Measurements from ENCODE around the gene PUDP. TPM values are rescaled to one million over a fixed set of nuclear protein-coding genes. Genes with fewer than 3 reads are reported as not detected.
"Not testable (repeated sequence)": the region's sequence is repeated elsewhere in the genome, so short reads cannot be mapped to it uniquely, and the experiment has no call there.

Gene PUDP
- total RNA-seq, 4 donors from 2014 or later, result 15.9 to 38.0 (median 23.9) TPM

- no peak for TF ChIP-seq CTCF (IDR thresholded peaks at IDR 0.05)
- no peak for TF ChIP-seq POLR2A (IDR thresholded peaks at IDR 0.05)
- DNase-seq, result no peak
- Histone ChIP-seq H3K27me3 (no peaks in the 10 kb centered on the region), H3K9me3 (no peaks in the 10 kb centered on the region), H3K36me3 (no peaks in the 10 kb centered on the region), H3K4me3 (no peak overlapping the region), H3K4me1 (no peaks in the 10 kb centered on the region), H3K27ac (no peak overlapping the region)
Measured at GRCh38 chrX:7188672-7189071, 40.7 kb upstream of the PUDP start.

DNA sequence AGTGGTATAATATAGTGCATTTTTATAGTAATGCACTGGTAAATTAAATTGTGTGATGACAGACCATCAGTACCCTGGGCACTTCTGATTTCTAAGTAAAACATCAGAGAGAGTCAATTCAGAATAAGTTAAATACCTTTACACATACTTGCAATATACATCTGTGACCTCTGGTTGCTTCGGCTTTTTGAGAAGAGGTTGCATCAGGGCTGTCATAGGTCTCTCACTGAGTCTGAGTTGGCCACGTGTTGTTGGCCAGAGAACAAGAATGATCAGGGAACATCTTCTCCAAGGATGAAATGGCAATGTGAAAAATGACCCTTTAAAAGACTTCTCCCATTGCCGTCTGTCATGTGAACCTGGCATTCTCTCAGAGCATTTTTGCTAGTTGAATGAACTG is 36.9 kb upstream of the PUDP start:
- Histone ChIP-seq H3K36me3 (no peaks in the 10 kb centered on the region), H3K4me3 (no peak overlapping the region), H3K4me1 (no peaks in the 10 kb centered on the region), H3K27me3 (no peaks in the 10 kb centered on the region), H3K9me3 (no peaks in the 10 kb centered on the region), H3K27ac (no peak overlapping the region)
- no peak for DNase-seq
- TF ChIP-seq POLR2A (IDR thresholded peaks at IDR 0.05), result no peak
- TF ChIP-seq CTCF (IDR thresholded peaks at IDR 0.05), result no peak

DNA sequence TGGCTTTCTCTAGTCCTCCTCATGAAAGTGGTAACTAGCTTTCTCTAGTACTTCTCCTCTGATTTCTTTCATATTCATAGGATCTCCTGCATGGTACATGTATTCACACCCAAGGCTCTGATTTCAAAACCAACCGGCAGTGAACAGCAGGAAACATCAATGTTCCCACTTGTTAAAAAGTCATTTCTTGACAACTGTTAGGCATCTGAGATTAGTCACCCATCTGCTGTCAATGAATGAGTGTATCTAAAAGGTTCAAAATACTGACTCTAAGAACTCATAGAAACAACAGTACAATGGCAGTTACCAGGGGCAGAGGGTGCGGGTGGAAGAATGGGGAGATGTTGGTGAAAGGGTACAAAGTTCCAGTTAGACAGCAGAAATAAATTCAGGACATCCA is 31.5 kb upstream of the PUDP start:
- Histone ChIP-seq H3K9me3 (no peaks in the 10 kb centered on the region), H3K4me1 (no peaks in the 10 kb centered on the region), H3K27ac (no peak overlapping the region), H3K27me3 (no peaks in the 10 kb centered on the region), H3K36me3 (no peaks in the 10 kb centered on the region), H3K4me3 (no peak overlapping the region)
- no peak for TF ChIP-seq CTCF (IDR thresholded peaks at IDR 0.05)
- TF ChIP-seq POLR2A (IDR thresholded peaks at IDR 0.05), result no peak
- DNase-seq, result no peak

GRCh38 chrX:7178859-7179258 is 30.9 kb upstream of the PUDP start:
- not testable (repeated sequence) for H3K4me1 ChIP-seq, DNase-seq, H3K27ac ChIP-seq, H3K27me3 ChIP-seq, H3K36me3 ChIP-seq, H3K9me3 ChIP-seq, H3K4me3 ChIP-seq

DNA sequence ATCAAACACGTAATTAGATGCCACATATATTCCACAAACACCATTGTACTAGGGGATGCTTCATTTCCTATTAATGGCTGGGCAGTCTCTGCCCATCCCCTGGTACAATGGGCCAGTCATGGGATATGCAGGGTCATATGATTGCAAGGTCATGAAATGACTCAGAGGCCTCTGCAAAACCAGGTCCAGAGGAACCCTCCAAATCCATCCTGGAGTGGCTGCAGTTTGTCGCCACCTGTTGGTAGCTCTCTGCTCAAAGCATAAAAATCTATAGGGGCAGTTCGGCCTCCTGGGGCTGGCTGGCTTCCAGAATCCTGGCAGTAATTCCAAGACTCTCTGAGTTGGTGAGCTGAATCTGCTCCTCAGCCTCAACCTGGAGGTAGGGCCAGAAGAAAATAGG is 22.9 kb upstream of the PUDP start:
- H3K9me3 ChIP-seq, result no peaks in the 10 kb centered on the region
- H3K27me3 ChIP-seq, result no peaks in the 10 kb centered on the region
- no peaks in the 10 kb centered on the region for H3K36me3 ChIP-seq
- H3K27ac ChIP-seq, result no peak overlapping the region
- TF ChIP-seq CTCF (IDR thresholded peaks at IDR 0.05) (peak in 3 of 6 experiments; percentile 12 to 49 (median 22)), POLR2A (IDR thresholded peaks at IDR 0.05) (no peak)
- no peak overlapping the region for H3K4me3 ChIP-seq
- H3K4me1 ChIP-seq, result no peaks in the 10 kb centered on the region
- peak in 1 of 3 donors; percentile 67 for DNase-seq

- H3K9me3 ChIP-seq, result no peaks in the 10 kb centered on the region
- H3K4me3 ChIP-seq, result no peak overlapping the region
- no peaks in the 10 kb centered on the region for H3K4me1 ChIP-seq
- TF ChIP-seq CTCF (IDR thresholded peaks at IDR 0.05) (no peak), POLR2A (IDR thresholded peaks at IDR 0.05) (no peak)
- no peak overlapping the region for H3K27ac ChIP-seq
- no peaks in the 10 kb centered on the region for H3K27me3 ChIP-seq
- H3K36me3 ChIP-seq, result no peaks in the 10 kb centered on the region
- no peak for DNase-seq
Measured at GRCh38 chrX:7169627-7170026, 21.7 kb upstream of the PUDP start.

Data from Peyer's patch (tissue), 4 donors.